Panc1 (cell line): Measurements from ENCODE around the gene EOLA1.

Experiments
- POLR2AphosphoS5 ChIP-seq: IDR thresholded peaks from 2 replicates; pipeline ENCODE4 v1.6.1; 2012; ENCODE audit warnings: mild to moderate bottlenecking, low read depth, low read length, moderate library complexity
- TF ChIP-seq, protein P1 (sequence below): fragments of 450-650 bp; IDR thresholded peaks from 2 replicates; pipeline ENCODE4 v1.5.1; 2017; ENCODE audit warnings: mild to moderate bottlenecking

DNA sequence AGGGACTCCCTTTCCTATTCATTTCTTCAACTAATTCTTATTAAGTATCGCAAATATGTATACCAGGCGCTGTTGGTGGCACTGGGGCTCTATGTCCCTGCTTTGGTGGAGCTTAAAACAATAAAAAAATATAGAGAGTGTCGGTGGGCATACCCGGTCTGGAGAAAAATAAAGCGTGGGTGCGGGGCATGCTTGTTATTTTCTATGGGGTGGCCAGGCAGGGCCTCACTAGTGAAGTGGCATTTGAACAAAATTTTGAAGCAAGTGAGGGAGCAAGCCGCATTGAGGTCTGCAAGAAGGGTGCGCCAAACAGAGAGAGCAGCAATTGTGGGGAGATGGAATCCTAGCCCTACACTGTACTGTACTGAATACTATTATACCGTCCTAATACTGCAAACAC lies 35.1 kb upstream of the EOLA1 start:
- TF ChIP-seq, protein P1, sequence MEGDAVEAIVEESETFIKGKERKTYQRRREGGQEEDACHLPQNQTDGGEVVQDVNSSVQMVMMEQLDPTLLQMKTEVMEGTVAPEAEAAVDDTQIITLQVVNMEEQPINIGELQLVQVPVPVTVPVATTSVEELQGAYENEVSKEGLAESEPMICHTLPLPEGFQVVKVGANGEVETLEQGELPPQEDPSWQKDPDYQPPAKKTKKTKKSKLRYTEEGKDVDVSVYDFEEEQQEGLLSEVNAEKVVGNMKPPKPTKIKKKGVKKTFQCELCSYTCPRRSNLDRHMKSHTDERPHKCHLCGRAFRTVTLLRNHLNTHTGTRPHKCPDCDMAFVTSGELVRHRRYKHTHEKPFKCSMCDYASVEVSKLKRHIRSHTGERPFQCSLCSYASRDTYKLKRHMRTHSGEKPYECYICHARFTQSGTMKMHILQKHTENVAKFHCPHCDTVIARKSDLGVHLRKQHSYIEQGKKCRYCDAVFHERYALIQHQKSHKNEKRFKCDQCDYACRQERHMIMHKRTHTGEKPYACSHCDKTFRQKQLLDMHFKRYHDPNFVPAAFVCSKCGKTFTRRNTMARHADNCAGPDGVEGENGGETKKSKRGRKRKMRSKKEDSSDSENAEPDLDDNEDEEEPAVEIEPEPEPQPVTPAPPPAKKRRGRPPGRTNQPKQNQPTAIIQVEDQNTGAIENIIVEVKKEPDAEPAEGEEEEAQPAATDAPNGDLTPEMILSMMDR = no peak
- no peak for TF ChIP-seq POLR2AphosphoS5
